GM21515 (cell line): ENCODE data around the gene CTDNEP1.

Experiments used
- ATAC-seq: cut with Tn5 transposase; IDR thresholded peaks from one replicate; pipeline ENCODE4 v1.9.1; 2021; ENCODE audit not compliant: unreplicated experiment

Gene CTDNEP1

GRCh38 chr17:7216242-7217112 lies 35.1 kb downstream of the CTDNEP1 start:
- ATAC-seq: no peak

GRCh38 chr17:7215652-7216180 lies 35.8 kb downstream of the CTDNEP1 start:
- no peak for ATAC-seq

- ATAC-seq: no peak
Observed at GRCh38 chr17:7215136-7215638, 36.3 kb downstream of the CTDNEP1 start.

- ATAC-seq: peak; percentile 64
Observed at GRCh38 chr17:7214300-7215135, 37.0 kb downstream of the CTDNEP1 start.

- no peak for ATAC-seq
Observed at GRCh38 chr17:7213895-7214299, 37.6 kb downstream of the CTDNEP1 start.

- ATAC-seq: no peak
Observed at GRCh38 chr17:7211491-7212273, 39.9 kb downstream of the CTDNEP1 start.

DNA sequence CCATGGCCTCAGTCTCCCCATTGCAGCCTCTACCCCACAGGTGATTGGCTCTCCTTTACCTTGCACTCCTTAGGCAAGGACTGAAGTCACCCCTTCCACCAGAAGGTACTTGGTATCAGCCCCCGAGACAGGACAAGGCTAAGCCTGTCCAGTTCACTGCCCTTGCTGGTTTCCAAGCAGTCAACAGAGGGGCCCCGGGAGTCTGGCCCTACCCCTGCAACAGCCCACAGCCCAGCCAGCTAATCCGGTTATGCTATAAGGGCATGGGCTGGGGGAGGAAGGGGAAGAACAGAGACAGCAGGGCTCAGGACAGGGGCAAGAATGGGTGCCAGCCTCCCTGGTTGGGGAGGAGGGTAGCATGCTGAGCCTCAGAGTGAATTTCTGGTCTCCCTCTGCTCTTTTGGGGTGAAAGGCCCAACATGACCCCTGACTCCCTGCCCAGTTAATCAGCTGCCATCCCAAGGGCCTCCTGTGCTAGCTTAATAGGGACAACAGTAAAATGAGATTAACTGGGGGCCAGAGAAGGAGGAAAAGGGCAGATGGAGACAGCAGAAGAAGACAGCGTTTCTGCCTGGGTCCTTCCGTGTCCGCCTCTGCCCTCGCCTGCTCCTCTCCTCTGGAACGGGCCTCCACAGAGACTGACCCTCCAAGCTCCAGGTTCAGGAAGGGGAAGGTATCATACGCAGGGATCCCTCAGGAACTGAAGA lies 42.6 kb downstream of the CTDNEP1 start:
- ATAC-seq: no peak

DNA sequence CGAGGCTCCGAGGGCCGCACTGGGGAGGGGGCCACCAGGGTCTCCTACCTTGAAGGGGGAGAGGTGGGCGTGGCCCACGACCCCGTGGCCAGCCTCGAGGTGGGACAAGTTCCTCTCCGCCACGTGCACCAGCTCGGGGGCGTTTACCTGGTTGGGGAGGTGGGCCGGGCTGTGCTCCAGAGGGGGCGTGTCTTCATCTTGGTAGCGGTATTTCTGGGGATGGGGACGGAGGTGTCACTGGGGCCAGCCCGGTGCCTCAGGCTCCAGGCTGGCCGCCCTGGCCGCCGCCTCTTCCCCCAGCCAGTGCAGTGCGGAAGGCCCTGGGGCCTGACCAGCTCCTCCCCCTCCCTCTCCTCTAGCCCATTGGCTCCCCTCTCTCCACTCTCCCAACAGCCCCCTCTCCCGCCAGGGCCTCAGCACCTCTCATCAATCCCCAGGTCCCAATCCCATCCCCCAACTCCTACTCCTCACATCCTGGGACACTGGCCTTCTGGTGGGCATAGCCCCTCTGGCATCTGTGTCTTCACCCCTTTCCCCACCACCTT lies 43.4 kb downstream of the CTDNEP1 start:
- ATAC-seq: no peak

DNA sequence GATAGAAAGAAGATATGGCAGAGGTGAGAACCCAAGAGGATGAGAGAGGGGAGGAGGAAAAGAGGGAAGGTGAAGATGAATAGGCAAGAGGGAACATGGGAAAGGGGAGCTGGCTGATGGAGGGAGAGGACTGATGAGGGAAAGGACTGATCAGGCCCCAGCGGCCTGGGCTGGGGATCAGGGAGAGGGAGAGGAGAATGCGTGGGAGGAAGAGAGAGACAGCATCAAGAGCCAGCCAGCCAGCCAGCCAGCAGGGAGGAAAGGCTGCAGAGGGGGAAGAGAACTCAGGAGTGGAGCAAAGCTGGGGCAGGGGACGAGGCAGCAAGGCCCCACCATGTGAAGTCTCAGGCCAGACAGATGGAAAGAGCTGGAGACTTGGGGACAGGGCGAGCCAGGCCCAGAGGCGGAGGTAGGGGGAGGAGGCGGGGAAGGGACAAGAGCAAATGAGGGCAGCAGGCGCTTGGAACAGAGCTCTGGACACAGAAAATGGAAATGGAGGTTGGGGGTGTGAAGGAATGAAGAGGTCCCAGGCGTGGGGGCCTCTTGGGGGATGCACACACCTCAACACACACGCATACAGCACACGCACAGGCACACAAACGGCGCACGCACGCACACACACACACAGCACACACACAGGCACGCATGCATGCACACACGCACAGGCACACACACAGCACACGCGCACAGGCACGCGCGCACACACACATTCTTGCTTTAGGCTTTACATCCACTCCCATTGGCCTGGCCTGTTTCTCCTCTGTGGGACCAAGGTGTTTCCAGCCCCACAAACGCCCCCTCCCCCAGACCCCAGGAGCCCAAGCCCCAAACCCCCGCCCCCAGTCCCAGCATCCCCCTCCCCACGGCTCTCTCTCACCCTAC lies 44.2 kb downstream of the CTDNEP1 start:
- no peak for ATAC-seq

DNA sequence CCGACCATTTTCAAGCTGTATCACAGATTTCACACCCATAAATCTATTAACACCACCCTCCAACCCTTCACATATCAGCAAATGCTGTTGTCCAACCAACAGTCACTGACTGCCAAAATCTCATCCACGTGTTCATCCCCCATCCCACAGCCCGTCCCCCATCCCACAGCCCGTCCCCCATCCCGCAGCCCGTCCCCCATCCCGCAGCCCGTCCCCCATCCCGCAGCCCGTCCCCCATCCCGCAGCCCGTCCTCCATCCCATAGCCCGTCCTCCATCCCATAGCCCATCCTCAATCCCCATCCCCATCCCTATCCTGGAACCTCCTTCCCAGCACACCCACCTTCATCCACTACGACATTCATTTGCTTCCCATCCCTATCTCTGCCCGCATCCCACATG lies 46.0 kb downstream of the CTDNEP1 start:
- ATAC-seq: no peak

GRCh38 chr17:7204828-7205461 lies 46.6 kb downstream of the CTDNEP1 start:
- peak; percentile 66 for ATAC-seq

DNA sequence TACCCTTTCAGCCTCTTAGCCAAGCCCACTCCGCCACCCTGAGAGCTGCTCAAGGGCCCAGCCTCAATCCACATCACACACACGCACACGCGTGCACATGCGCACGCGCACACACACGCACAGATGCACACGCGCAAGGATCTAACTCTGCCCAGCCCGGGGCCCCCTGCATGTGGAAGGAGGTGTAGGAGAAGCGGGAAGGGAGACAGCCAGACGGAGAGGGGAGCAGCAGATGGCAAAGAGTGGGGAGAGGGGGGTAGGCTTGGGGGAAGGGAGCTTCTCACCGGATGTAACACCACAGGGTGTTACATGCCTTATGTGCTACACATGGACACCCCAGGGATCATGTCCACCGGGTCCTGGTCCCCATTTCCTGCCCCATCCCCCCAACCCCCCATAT lies 47.2 kb downstream of the CTDNEP1 start:
- ATAC-seq: no peak

GRCh38 chr17:7203391-7203790 lies 48.1 kb downstream of the CTDNEP1 start:
- no peak for ATAC-seq

DNA sequence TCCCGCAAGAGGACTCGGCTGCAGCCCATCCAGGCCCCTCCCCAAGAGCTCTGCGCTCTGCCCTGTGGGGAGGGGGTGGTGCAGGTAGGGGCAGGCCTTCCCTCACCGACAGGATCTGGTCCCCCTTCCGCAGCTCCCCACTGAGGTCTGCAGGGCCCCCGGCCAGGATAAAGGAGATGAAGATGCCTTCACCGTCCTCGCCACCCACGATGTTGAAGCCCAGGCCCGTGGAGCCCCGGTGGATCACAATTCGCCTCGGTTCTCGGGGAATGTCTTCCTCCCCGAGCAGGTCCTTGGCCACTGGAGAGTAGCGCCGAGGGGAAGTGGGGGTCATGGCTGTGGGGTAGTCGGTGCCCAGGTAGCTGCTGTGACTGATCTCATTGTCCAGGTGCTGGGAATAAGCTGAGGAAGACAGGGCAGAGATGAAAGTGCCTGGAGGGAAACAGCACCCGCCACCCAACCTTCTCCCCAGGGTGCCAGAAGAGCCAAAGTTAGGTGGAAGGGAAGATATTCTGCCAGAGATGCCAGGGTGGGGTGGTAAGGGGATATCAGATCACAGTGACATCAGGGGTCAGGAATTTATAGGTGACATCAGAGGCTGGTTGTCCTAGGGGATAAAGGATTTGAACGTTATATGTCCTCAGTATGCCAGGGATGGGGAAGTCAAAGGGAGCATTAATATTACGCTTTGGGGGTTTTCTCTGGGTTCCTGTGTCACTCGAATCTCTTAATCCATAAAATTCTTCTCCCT lies 54.7 kb downstream of the CTDNEP1 start:
- no peak for ATAC-seq

- no peak for ATAC-seq
Observed at GRCh38 chr17:7195971-7196370, 55.6 kb downstream of the CTDNEP1 start.
